PC-9 (cell line): ENCODE results near the gene LLPH. TPM values are rescaled to one million over a fixed set of nuclear protein-coding genes. Genes with fewer than 3 reads are reported as not detected.

Experiments used
- BruUV-seq: library from RNA; stranded (reverse); fragments of 400-500 nt; replicated peaks from 2 replicates; lab custom pipeline; 2021; lab: Mats Ljungman, UMichigan
- CTCF ChIA-PET: fragments of 300-600 bp; sonication (Branson Sonifier 250); formaldehyde crosslinking; loops from one replicate; lab custom pipeline; 2022; ENCODE audit warnings: antibody characterized with exemption; lab: Charles Lee
- POLR2A ChIA-PET: fragments of 300-600 bp; sonication (Branson Sonifier 250); formaldehyde crosslinking; loops from one replicate; lab custom pipeline; 2022; ENCODE audit warnings: antibody characterized with exemption; ENCODE audit not compliant: unreplicated experiment; lab: Charles Lee
- DNase-seq, 2 experiments: peaks; one replicate each; pipeline versions ENCODE4 v3.0.0 to v3.0.0-alpha.2; 2015 to 2022; ENCODE audit warnings: mixed read lengths in 1 of 2
- H2AFZ ChIP-seq: fragments of 200-600 bp; sonication (generic); 2 replicates; pipeline ENCODE4 v1.8.1; 2017; ENCODE audit warnings: antibody characterized with exemption
- H3F3A ChIP-seq: fragments of 200-600 bp; sonication (generic); 2 replicates; pipeline ENCODE4 v1.8.1; 2017; ENCODE audit warnings: antibody characterized with exemption, mild to moderate bottlenecking, low read depth; ENCODE audit not compliant: insufficient read depth
- H3K27ac ChIP-seq: fragments of 200-600 bp; sonication (generic); 2 replicates; pipeline ENCODE4 v1.6.1; 2016; ENCODE audit warnings: mixed run types
- H3K27me3 ChIP-seq: fragments of 200-600 bp; sonication (generic); 2 replicates; pipeline ENCODE4 v1.6.1; 2016; ENCODE audit warnings: low read depth, mixed run types; ENCODE audit not compliant: insufficient read depth
- H3K36me3 ChIP-seq: fragments of 200-600 bp; sonication (generic); 2 replicates; pipeline ENCODE4 v1.6.1; 2016; ENCODE audit warnings: low read depth, mixed run types
- H3K4me1 ChIP-seq: fragments of 200-600 bp; sonication (generic); replicated peaks from 2 replicates; pipeline ENCODE4 v1.6.1; 2016; ENCODE audit warnings: mixed run types; ENCODE audit not compliant: insufficient read depth
- H3K4me2 ChIP-seq: fragments of 200-600 bp; sonication (generic); 2 replicates; pipeline ENCODE4 v1.6.1; 2017; ENCODE audit warnings: mixed run types
- H3K4me3 ChIP-seq: fragments of 200-600 bp; sonication (generic); 2 replicates; pipeline ENCODE4 v1.6.1; 2016; ENCODE audit warnings: mixed run types
- H3K79me2 ChIP-seq: fragments of 200-600 bp; sonication (generic); 2 replicates; pipeline ENCODE4 v1.6.1; 2017; ENCODE audit warnings: low read depth, mixed run types
- H3K9me2 ChIP-seq: fragments of 200-600 bp; sonication (generic); 2 replicates; pipeline ENCODE4 v1.8.1; 2017; ENCODE audit warnings: mild to moderate bottlenecking; ENCODE audit not compliant: insufficient read depth
- H3K9me3 ChIP-seq: fragments of 200-600 bp; sonication (generic); 2 replicates; pipeline ENCODE4 v1.8.1; 2016; ENCODE audit warnings: low read depth; ENCODE audit not compliant: insufficient read depth
- H4K20me1 ChIP-seq: fragments of 200-600 bp; sonication (generic); 2 replicates; pipeline ENCODE4 v1.8.1; 2017; ENCODE audit not compliant: insufficient read depth
- CTCF ChIP-seq: fragments of 200-600 bp; sonication (generic); conservative IDR thresholded peaks from 2 replicates; pipeline ENCODE4 v1.6.1; 2017; ENCODE audit warnings: mixed run types, antibody characterized with exemption, mild to moderate bottlenecking, moderate library complexity
- EZH2 ChIP-seq: fragments of 200-600 bp; sonication (generic); IDR thresholded peaks from 2 replicates; pipeline ENCODE4 v1.8.0; 2017; ENCODE audit warnings: antibody characterized with exemption, low read depth
- intact Hi-C: fragments of 100-400 bp; cut with micrococcal nuclease; formaldehyde crosslinking; loops from one replicate; pipeline ENCODE4 v1.10.0; 2022; ENCODE audit not compliant: unreplicated experiment
- total RNA-seq: library from RNA; stranded (reverse); gene quantifications from 2 replicates; pipeline ENCODE4 v1.2.3, GENCODE V29; 2021

Gene LLPH
- total RNA-seq, 1 experiment from 2014 or later, result 25.0 TPM

- ChIA-PET CTCF (no interaction called here), POLR2A (no interaction called here)
- Histone ChIP-seq H2AFZ (no peak overlapping the region), H3K4me2 (no peak overlapping the region), H3K4me3 (no peak overlapping the region), H3K79me2 (no peaks in the 10 kb centered on the region), H3F3A (no peaks in the 10 kb centered on the region), H3K9me2 (no peaks in the 10 kb centered on the region), H3K27me3 (no peaks in the 10 kb centered on the region), H3K27ac (no peak overlapping the region), H3K4me1 (no peaks in the 10 kb centered on the region), H4K20me1 (no peaks in the 10 kb centered on the region), H3K9me3 (no peaks in the 10 kb centered on the region), H3K36me3 (no peaks in the 10 kb centered on the region)
- no TSS peak for BruUV-seq
- no peak for TF ChIP-seq CTCF
- TF ChIP-seq EZH2, result no peak
- intact Hi-C loops, result loop anchor here (10.0 kb wide), 2 partner anchors 259 to 389 kb away; partner anchors contain the start of gene HMGA2
- DNase-seq, result no peak
Observed at GRCh38 chr12:66083766-66084165, 46.8 kb downstream of the LLPH start.

DNA sequence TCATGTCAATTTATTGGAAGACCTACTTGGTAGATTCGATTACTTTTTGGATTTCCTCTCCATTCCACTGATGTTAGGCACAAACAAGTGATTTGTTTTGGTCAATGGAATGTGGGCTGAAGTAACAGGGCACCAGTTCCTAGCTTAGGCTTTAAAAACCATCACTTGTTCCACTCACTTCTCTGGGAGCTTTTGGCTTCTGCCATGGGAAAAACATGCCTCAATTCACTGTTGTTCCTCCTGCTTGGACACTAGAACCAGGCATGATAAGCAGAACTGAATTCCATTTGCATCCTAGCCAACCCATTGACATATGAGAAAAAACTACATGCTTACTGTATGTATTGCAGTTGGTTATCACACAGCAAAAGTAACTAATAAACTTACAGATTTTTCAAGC is 47.8 kb downstream of the LLPH start:
- Histone ChIP-seq H3F3A (no peaks in the 10 kb centered on the region), H3K9me3 (no peaks in the 10 kb centered on the region), H3K9me2 (no peaks in the 10 kb centered on the region), H3K79me2 (no peaks in the 10 kb centered on the region), H3K4me3 (no peak overlapping the region), H3K27me3 (no peaks in the 10 kb centered on the region), H4K20me1 (no peaks in the 10 kb centered on the region), H3K4me2 (no peak overlapping the region), H3K36me3 (no peaks in the 10 kb centered on the region), H3K4me1 (no peaks in the 10 kb centered on the region), H2AFZ (no peak overlapping the region), H3K27ac (no peak overlapping the region)
- TF ChIP-seq EZH2, result no peak
- no peak for TF ChIP-seq CTCF
- intact Hi-C loops, result loop anchor here (10.0 kb wide), 2 partner anchors 258 to 388 kb away; partner anchors contain the start of gene HMGA2
- no peak for DNase-seq
- ChIA-PET CTCF (no interaction called here), POLR2A (no interaction called here)
- BruUV-seq, result no TSS peak

- no peak for DNase-seq
- POLR2A ChIA-PET, result no interaction called here
- Histone ChIP-seq H3K36me3 (no peaks in the 10 kb centered on the region), H3K27me3 (no peaks in the 10 kb centered on the region), H3K4me1 (no peaks in the 10 kb centered on the region), H3K79me2 (no peaks in the 10 kb centered on the region), H3K27ac (no peak overlapping the region), H3K4me2 (no peak overlapping the region), H3K4me3 (no peak overlapping the region), H2AFZ (no peak overlapping the region), H3K9me2 (no peaks in the 10 kb centered on the region), H3F3A (no peaks in the 10 kb centered on the region), H4K20me1 (no peaks in the 10 kb centered on the region), H3K9me3 (no peaks in the 10 kb centered on the region)
- BruUV-seq, result no TSS peak
- no peak for TF ChIP-seq CTCF
- TF ChIP-seq EZH2, result no peak
- intact Hi-C loops, result loop anchor here (10.0 kb wide), 2 partner anchors 256 to 386 kb away; partner anchors contain the start of gene HMGA2
- CTCF ChIA-PET, result interaction anchor here (0.7 kb wide), 1 partner anchor 1244 kb away, joined by 3 read pairs; no protein-coding TSS in a partner anchor
Observed at GRCh38 chr12:66080791-66081190, 49.8 kb downstream of the LLPH start.
